Memory B cell (primary cell): ENCODE measurements around the gene ARHGEF7.
A peak's percentile ranks its signal among the peaks of the same experiment; 100 is the strongest.

Experiments used
- ATAC-seq: fragments of 150-1000 bp; cut with Tn5 transposase; 2 replicates; pipeline ENCODE4 v1.10.0; 2021; ENCODE audit warnings: low read depth, mild to moderate bottlenecking, moderate library complexity
- DNase-seq, 2 donors: peaks; one replicate each; pipeline ENCODE4 v3.0.0; 2022; ENCODE audit warnings: low spot score in 2 of 2
- H3K27ac Mint-ChIP-seq: one replicate; pipeline ENCODE4 v1.8.0; 2022; ENCODE audit warnings: mild to moderate bottlenecking, moderate library complexity, mixed read lengths
- H3K27me3 Mint-ChIP-seq: one replicate; pipeline ENCODE4 v1.8.0; 2022; ENCODE audit warnings: mixed read lengths
- H3K36me3 Mint-ChIP-seq: one replicate; pipeline ENCODE4 v1.8.0; 2022; ENCODE audit warnings: mild to moderate bottlenecking, mixed read lengths
- H3K4me1 Mint-ChIP-seq: one replicate; pipeline ENCODE4 v1.8.0; 2022; ENCODE audit warnings: mixed read lengths
- H3K4me3 Mint-ChIP-seq: one replicate; pipeline ENCODE4 v1.8.0; 2022; ENCODE audit warnings: mild to moderate bottlenecking, moderate library complexity, mixed read lengths
- H3K9me3 Mint-ChIP-seq: one replicate; pipeline ENCODE4 v1.8.0; 2022; ENCODE audit warnings: mixed read lengths

ARHGEF7 gene

GRCh38 chr13:111303559-111303958 lies 188.4 kb downstream of the ARHGEF7 start:
- Mint-ChIP-seq H3K4me3 (no peak overlapping the region), H3K27me3 (no peaks in the 10 kb centered on the region), H3K36me3 (peaks cover 50% of the 10 kb centered on the region), H3K4me1 (peaks cover 10% of the 10 kb centered on the region), H3K9me3 (no peaks in the 10 kb centered on the region), H3K27ac (peak overlapping the region; percentile 83)
- ATAC-seq (no peak), DNase-seq (no peak)

- no peaks in the 10 kb centered on the region for H3K9me3 Mint-ChIP-seq
- peaks cover 10% of the 10 kb centered on the region for H3K4me1 Mint-ChIP-seq
- no peak for DNase-seq
- peak; percentile 41 for ATAC-seq
- H3K27me3 Mint-ChIP-seq: no peaks in the 10 kb centered on the region
- H3K4me3 Mint-ChIP-seq: no peak overlapping the region
- H3K36me3 Mint-ChIP-seq: peaks cover 53% of the 10 kb centered on the region
- H3K27ac Mint-ChIP-seq: peak overlapping the region; percentile 83
Observed at GRCh38 chr13:111304041-111304544, 189.0 kb downstream of the ARHGEF7 start.

GRCh38 chr13:111304603-111305289 lies 189.6 kb downstream of the ARHGEF7 start:
- Mint-ChIP-seq H3K36me3 (peaks cover 56% of the 10 kb centered on the region), H3K27ac (peak overlapping the region; percentile 83), H3K27me3 (no peaks in the 10 kb centered on the region), H3K4me1 (peaks cover 10% of the 10 kb centered on the region), H3K9me3 (no peaks in the 10 kb centered on the region), H3K4me3 (no peak overlapping the region)
- ATAC-seq (no peak), DNase-seq (no peak)

- Mint-ChIP-seq H3K9me3 (peaks cover 12% of the 10 kb centered on the region), H3K36me3 (peaks cover 50% of the 10 kb centered on the region), H3K4me1 (peaks cover 6% of the 10 kb centered on the region), H3K4me3 (no peak overlapping the region), H3K27me3 (no peaks in the 10 kb centered on the region), H3K27ac (no peak overlapping the region)
- no peak for DNase-seq
- ATAC-seq: no peak
Observed at GRCh38 chr13:111312944-111313590, 198.0 kb downstream of the ARHGEF7 start.

GRCh38 chr13:111313911-111314425 lies 198.9 kb downstream of the ARHGEF7 start:
- Mint-ChIP-seq H3K36me3 (peaks cover 44% of the 10 kb centered on the region), H3K9me3 (peaks cover 12% of the 10 kb centered on the region), H3K4me3 (no peak overlapping the region), H3K4me1 (peaks cover 6% of the 10 kb centered on the region), H3K27ac (no peak overlapping the region), H3K27me3 (no peaks in the 10 kb centered on the region)
- ATAC-seq: no peak
- DNase-seq: no peak

- Mint-ChIP-seq H3K27ac (no peak overlapping the region), H3K36me3 (peaks cover 40% of the 10 kb centered on the region), H3K4me3 (no peak overlapping the region)
Observed at GRCh38 chr13:111314852-111315251, 199.7 kb downstream of the ARHGEF7 start.

GRCh38 chr13:111315347-111315995 lies 200.4 kb downstream of the ARHGEF7 start:
- Mint-ChIP-seq H3K9me3 (peaks cover 5% of the 10 kb centered on the region), H3K4me1 (no peaks in the 10 kb centered on the region), H3K27ac (no peak overlapping the region), H3K4me3 (no peak overlapping the region), H3K36me3 (peaks cover 34% of the 10 kb centered on the region), H3K27me3 (no peaks in the 10 kb centered on the region)
- ATAC-seq: no peak
- no peak for DNase-seq

More at GRCh38 chr13:111314852-111315251, 199.7 kb downstream of the ARHGEF7 start:
- DNase-seq: no peak
- no peak for ATAC-seq
- no peaks in the 10 kb centered on the region for H3K27me3 Mint-ChIP-seq
- H3K4me1 Mint-ChIP-seq: peaks cover 5% of the 10 kb centered on the region
- peaks cover 11% of the 10 kb centered on the region for H3K9me3 Mint-ChIP-seq

GRCh38 chr13:111316161-111316730 lies 201.1 kb downstream of the ARHGEF7 start:
- no peak for ATAC-seq
- no peaks in the 10 kb centered on the region for H3K27me3 Mint-ChIP-seq

GRCh38 chr13:111317042-111317550 lies 202.0 kb downstream of the ARHGEF7 start:
- H3K4me1 Mint-ChIP-seq: no peaks in the 10 kb centered on the region
- no peak overlapping the region for H3K27ac Mint-ChIP-seq
- DNase-seq (no peak), ATAC-seq (no peak)
- H3K27me3 Mint-ChIP-seq: no peaks in the 10 kb centered on the region
- no peak overlapping the region for H3K4me3 Mint-ChIP-seq
- H3K36me3 Mint-ChIP-seq: peaks cover 22% of the 10 kb centered on the region
- peaks cover 2% of the 10 kb centered on the region for H3K9me3 Mint-ChIP-seq

More at GRCh38 chr13:111316161-111316730, 201.1 kb downstream of the ARHGEF7 start:
- Mint-ChIP-seq H3K4me3 (no peak overlapping the region), H3K27ac (no peak overlapping the region), H3K9me3 (peaks cover 2% of the 10 kb centered on the region), H3K4me1 (no peaks in the 10 kb centered on the region), H3K36me3 (peaks cover 26% of the 10 kb centered on the region)
- DNase-seq: no peak

GRCh38 chr13:111317571-111318345 lies 202.6 kb downstream of the ARHGEF7 start:
- Mint-ChIP-seq H3K9me3 (peaks cover 2% of the 10 kb centered on the region), H3K27me3 (no peaks in the 10 kb centered on the region), H3K4me3 (no peak overlapping the region), H3K36me3 (peaks cover 20% of the 10 kb centered on the region), H3K27ac (no peak overlapping the region), H3K4me1 (no peaks in the 10 kb centered on the region)
- no peak for ATAC-seq
- DNase-seq: no peak

GRCh38 chr13:111318386-111318785 lies 203.3 kb downstream of the ARHGEF7 start:
- no peaks in the 10 kb centered on the region for H3K4me1 Mint-ChIP-seq
- no peak overlapping the region for H3K27ac Mint-ChIP-seq
- no peak overlapping the region for H3K4me3 Mint-ChIP-seq
- no peaks in the 10 kb centered on the region for H3K9me3 Mint-ChIP-seq
- no peaks in the 10 kb centered on the region for H3K27me3 Mint-ChIP-seq
- H3K36me3 Mint-ChIP-seq: peaks cover 14% of the 10 kb centered on the region
- no peak for ATAC-seq
- DNase-seq: no peak

GRCh38 chr13:111319521-111319920 lies 204.4 kb downstream of the ARHGEF7 start:
- no peaks in the 10 kb centered on the region for H3K9me3 Mint-ChIP-seq
- H3K36me3 Mint-ChIP-seq: peaks cover 14% of the 10 kb centered on the region
- no peak for ATAC-seq
- no peak overlapping the region for H3K4me3 Mint-ChIP-seq
- H3K27me3 Mint-ChIP-seq: no peaks in the 10 kb centered on the region
- no peak overlapping the region for H3K27ac Mint-ChIP-seq
- no peaks in the 10 kb centered on the region for H3K4me1 Mint-ChIP-seq
- no peak for DNase-seq
